H9 (cell line): ENCODE measurements around the gene NDUFA11. TPM values are rescaled to one million over a fixed set of nuclear protein-coding genes. Genes with fewer than 3 reads are reported as not detected.

Experiments
- DNase-seq: peaks from one replicate; pipeline ENCODE4 v3.0.0-alpha.2; 2017
- H2AFZ ChIP-seq: one replicate; pipeline ENCODE4 v1.6.1; 2013; ENCODE audit warnings: mild to moderate bottlenecking, low read length, control low read depth, moderate library complexity
- H2AK5ac ChIP-seq: 2 replicates; pipeline ENCODE4 v1.6.1; 2013; ENCODE audit warnings: low read length, control low read depth, mixed read lengths; ENCODE audit not compliant: insufficient read length
- H2BK120ac ChIP-seq: one replicate; pipeline ENCODE4 v1.6.1; 2013; ENCODE audit warnings: low read depth, mild to moderate bottlenecking, low read length, control low read depth, inconsistent platforms; ENCODE audit not compliant: poor library complexity, severe bottlenecking
- H2BK12ac ChIP-seq: 2 replicates; pipeline ENCODE4 v1.6.1; 2013; ENCODE audit warnings: low read length, control low read depth, mixed read lengths, low read depth; ENCODE audit not compliant: insufficient read length
- H2BK15ac ChIP-seq: 2 replicates; pipeline ENCODE4 v1.6.1; 2013; ENCODE audit warnings: low read depth, low read length, control low read depth
- H2BK20ac ChIP-seq: one replicate; pipeline ENCODE4 v1.6.1; 2013; ENCODE audit warnings: low read depth, mild to moderate bottlenecking, low read length, control low read depth, inconsistent platforms; ENCODE audit not compliant: poor library complexity, severe bottlenecking
- H2BK5ac ChIP-seq: 2 replicates; pipeline ENCODE4 v1.6.1; 2013; ENCODE audit warnings: low read length, control low read depth, mixed read lengths; ENCODE audit not compliant: insufficient read length
- H3K14ac ChIP-seq: 2 replicates; pipeline ENCODE4 v1.6.1; 2013; ENCODE audit warnings: low read length, control low read depth; ENCODE audit not compliant: insufficient read depth
- H3K18ac ChIP-seq: 2 replicates; pipeline ENCODE4 v1.6.1; 2013; ENCODE audit warnings: low read depth, mild to moderate bottlenecking, mixed read lengths, low read length, control low read depth; ENCODE audit not compliant: insufficient read length
- H3K23ac ChIP-seq: 2 replicates; pipeline ENCODE4 v1.6.1; 2013; ENCODE audit warnings: low read length, control low read depth, mixed read lengths, low read depth; ENCODE audit not compliant: insufficient read length
- H3K23me2 ChIP-seq: 2 replicates; pipeline ENCODE4 v1.6.1; 2013; ENCODE audit warnings: low read depth, mild to moderate bottlenecking, mixed read lengths, low read length, control low read depth; ENCODE audit not compliant: insufficient read length, poor library complexity, severe bottlenecking
- H3K27ac ChIP-seq: 2 replicates; pipeline ENCODE4 v1.5.1; 2013; ENCODE audit warnings: low read length, control low read depth, mixed read lengths, low read depth; ENCODE audit not compliant: insufficient read length
- H3K27me3 ChIP-seq: 2 replicates; pipeline ENCODE4 v1.6.1; 2013; ENCODE audit warnings: low read length, control low read depth, inconsistent platforms; ENCODE audit not compliant: insufficient read depth
- H3K4ac ChIP-seq: 2 replicates; pipeline ENCODE4 v1.6.1; 2013; ENCODE audit warnings: low read depth, mild to moderate bottlenecking, control low read depth, inconsistent platforms, low read length, moderate library complexity
- H3K4me1 ChIP-seq: 2 replicates; pipeline ENCODE4 v1.6.1; 2013; ENCODE audit warnings: low read length, control low read depth, inconsistent platforms; ENCODE audit not compliant: insufficient read depth
- H3K4me2 ChIP-seq: 2 replicates; pipeline ENCODE4 v1.6.1; 2013; ENCODE audit warnings: low read length, control low read depth, mixed read lengths; ENCODE audit not compliant: insufficient read length, insufficient read depth
- H3K56ac ChIP-seq: 2 replicates; pipeline ENCODE4 v1.6.1; 2013; ENCODE audit warnings: low read depth, mild to moderate bottlenecking, mixed read lengths, low read length, control low read depth; ENCODE audit not compliant: insufficient read length
- H3K79me1 ChIP-seq: 2 replicates; pipeline ENCODE4 v1.6.1; 2013; ENCODE audit warnings: low read depth, mild to moderate bottlenecking, moderate library complexity, low read length, control low read depth, inconsistent platforms; ENCODE audit not compliant: insufficient read depth, poor library complexity, severe bottlenecking
- H3K79me2 ChIP-seq: 2 replicates; pipeline ENCODE4 v1.6.1; 2013; ENCODE audit warnings: low read length, control low read depth, inconsistent platforms; ENCODE audit not compliant: insufficient read depth
- H3K9ac ChIP-seq: 2 replicates; pipeline ENCODE4 v1.6.1; 2013; ENCODE audit warnings: low read length, control low read depth, mixed read lengths; ENCODE audit not compliant: insufficient read length; ENCODE audit errors: extremely low read depth
- H3K9me3 ChIP-seq: one replicate; pipeline ENCODE4 v1.6.1; 2013; ENCODE audit warnings: low read depth, low read length, inconsistent platforms; ENCODE audit not compliant: control insufficient read depth
- H3T11ph ChIP-seq: one replicate; pipeline ENCODE4 v1.6.1; 2013; ENCODE audit warnings: mild to moderate bottlenecking, low read length, control low read depth, inconsistent platforms
- H4K20me1 ChIP-seq: one replicate; pipeline ENCODE4 v1.6.1; 2013; ENCODE audit not compliant: control insufficient read depth, insufficient read length, insufficient read depth
- H4K5ac ChIP-seq: 2 replicates; pipeline ENCODE4 v1.6.1; 2013; ENCODE audit warnings: low read depth, mild to moderate bottlenecking, mixed read lengths, low read length, control low read depth; ENCODE audit not compliant: insufficient read length
- H4K8ac ChIP-seq: replicated peaks from 2 replicates; pipeline ENCODE4 v1.6.1; 2013; ENCODE audit warnings: low read length, control low read depth, mixed read lengths, low read depth; ENCODE audit not compliant: insufficient read length
- H4K91ac ChIP-seq: 2 replicates; pipeline ENCODE4 v1.6.1; 2013; ENCODE audit warnings: low read depth, mild to moderate bottlenecking, moderate library complexity, mixed read lengths, low read length, control low read depth; ENCODE audit not compliant: insufficient read length
- H3K27ac Mint-ChIP-seq, 3 experiments: 2 replicates in 2 of 3; 3 replicates in 1 of 3; pipeline ENCODE4 v1.8.0; 2020 to 2021; ENCODE audit warnings: mixed read lengths in 3 of 3, mild to moderate bottlenecking in 1 of 3, moderate library complexity in 1 of 3
- H3K27me3 Mint-ChIP-seq: 2 replicates; pipeline ENCODE4 v1.8.0; 2021; ENCODE audit warnings: low read depth, mild to moderate bottlenecking, moderate library complexity, mixed read lengths
- H3K36me3 Mint-ChIP-seq, 3 experiments: 2 replicates in 2 of 3; 3 replicates in 1 of 3; pipeline ENCODE4 v1.8.0; 2020 to 2021; ENCODE audit warnings: low read depth in 3 of 3, mixed read lengths in 3 of 3; ENCODE audit not compliant: insufficient read depth in 1 of 3
- H3K4me1 Mint-ChIP-seq, 2 experiments: 2 replicates each; pipeline ENCODE4 v1.8.0; 2020; ENCODE audit warnings: mixed read lengths in 2 of 2
- H3K4me3 Mint-ChIP-seq, 2 experiments: 2 replicates in 1 of 2; 3 replicates in 1 of 2; pipeline ENCODE4 v1.8.0; 2020 to 2021; ENCODE audit warnings: mild to moderate bottlenecking in 2 of 2, mixed read lengths in 2 of 2, moderate library complexity in 1 of 2
- H3K9me3 Mint-ChIP-seq, 2 experiments: 2 replicates in 1 of 2; 3 replicates in 1 of 2; pipeline ENCODE4 v1.8.0; 2020; ENCODE audit warnings: mild to moderate bottlenecking in 2 of 2, mixed read lengths in 2 of 2, moderate library complexity in 1 of 2
- WGBS: extraction: QIAGEN DNeasy Blood & Tissue Kit; methylation state at CpG from one replicate; pipeline ENCODE4 v1.1.7; 2013; ENCODE audit warnings: missing lambda C conversion rate, low lambda C conversion rate, mixed read lengths; ENCODE audit not compliant: insufficient read length; ENCODE audit errors: extremely low coverage; 5-methylcytosine and 5-hydroxymethylcytosine counted together
- total RNA-seq: library from RNA; stranded (reverse); gene quantifications from 2 replicates; pipeline ENCODE4 v1.2.1, GENCODE V29; 2021
- TF ChIP-seq, protein P1 (sequence below): fragments of 200-600 bp; sonication (generic); conservative IDR thresholded peaks from 3 replicates; pipeline ENCODE4 v1.8.0; 2021; ENCODE audit warnings: antibody characterized with exemption, mild to moderate bottlenecking

NDUFA11 gene
- total RNA-seq, 1 experiment from 2014 or later: 282 TPM

DNA sequence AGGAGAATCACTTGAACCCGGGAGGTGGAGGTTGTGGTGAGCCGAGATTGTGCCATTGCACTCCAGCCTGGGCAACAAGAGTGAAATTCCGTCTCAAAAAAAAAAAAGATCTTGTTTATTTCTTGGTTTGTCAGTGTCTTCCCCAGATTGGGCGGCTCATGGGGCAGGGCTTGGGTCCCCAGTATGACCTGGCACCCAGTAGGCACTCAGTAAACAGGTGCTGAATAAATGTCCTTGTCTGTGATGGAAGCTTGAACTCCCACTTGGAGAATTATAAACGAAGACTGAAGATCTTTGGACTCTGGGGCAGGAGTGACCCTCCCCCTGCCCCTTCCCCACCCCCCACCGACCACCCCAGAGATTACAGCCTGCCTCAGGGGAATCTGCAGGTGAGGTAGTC is 23.4 kb downstream of the NDUFA11 start:
- H4K20me1 ChIP-seq: no peaks in the 10 kb centered on the region
- no peak overlapping the region for H4K91ac ChIP-seq
- no peak overlapping the region for H2BK15ac ChIP-seq
- DNase-seq: no peak
- H3K9ac ChIP-seq: no peak overlapping the region
- no peaks in the 10 kb centered on the region for H3K79me2 ChIP-seq
- Mint-ChIP-seq H3K27me3 (peaks cover 29% of the 10 kb centered on the region), H3K27ac (no peak overlapping the region), H3K36me3 (no peaks in the 10 kb centered on the region), H3K9me3 (no peaks in the 10 kb centered on the region; a peak in 1 of 5 replicates), H3K4me3 (no peak overlapping the region; a peak in 1 of 5 replicates), H3K4me1 (peaks cover 13 to 30% of the 10 kb centered on the region in 2 experiments)
- H3K14ac ChIP-seq: no peak overlapping the region
- H2BK5ac ChIP-seq: no peak overlapping the region
- H3K9me3 ChIP-seq: no peaks in the 10 kb centered on the region
- H3K4ac ChIP-seq: no peak overlapping the region
- H2BK120ac ChIP-seq: no peak overlapping the region
- H3K4me2 ChIP-seq: no peak overlapping the region
- H2AFZ ChIP-seq: no peak overlapping the region
- WGBS: no CpG with 5 or more reads among the region's 6 CpGs
- H3K23me2 ChIP-seq: no peaks in the 10 kb centered on the region
- TF ChIP-seq, protein P1, sequence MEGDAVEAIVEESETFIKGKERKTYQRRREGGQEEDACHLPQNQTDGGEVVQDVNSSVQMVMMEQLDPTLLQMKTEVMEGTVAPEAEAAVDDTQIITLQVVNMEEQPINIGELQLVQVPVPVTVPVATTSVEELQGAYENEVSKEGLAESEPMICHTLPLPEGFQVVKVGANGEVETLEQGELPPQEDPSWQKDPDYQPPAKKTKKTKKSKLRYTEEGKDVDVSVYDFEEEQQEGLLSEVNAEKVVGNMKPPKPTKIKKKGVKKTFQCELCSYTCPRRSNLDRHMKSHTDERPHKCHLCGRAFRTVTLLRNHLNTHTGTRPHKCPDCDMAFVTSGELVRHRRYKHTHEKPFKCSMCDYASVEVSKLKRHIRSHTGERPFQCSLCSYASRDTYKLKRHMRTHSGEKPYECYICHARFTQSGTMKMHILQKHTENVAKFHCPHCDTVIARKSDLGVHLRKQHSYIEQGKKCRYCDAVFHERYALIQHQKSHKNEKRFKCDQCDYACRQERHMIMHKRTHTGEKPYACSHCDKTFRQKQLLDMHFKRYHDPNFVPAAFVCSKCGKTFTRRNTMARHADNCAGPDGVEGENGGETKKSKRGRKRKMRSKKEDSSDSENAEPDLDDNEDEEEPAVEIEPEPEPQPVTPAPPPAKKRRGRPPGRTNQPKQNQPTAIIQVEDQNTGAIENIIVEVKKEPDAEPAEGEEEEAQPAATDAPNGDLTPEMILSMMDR: no peak
- no peak overlapping the region for H3T11ph ChIP-seq
- H4K5ac ChIP-seq: no peak overlapping the region
- no peak overlapping the region for H2BK20ac ChIP-seq
- no peak overlapping the region for H3K18ac ChIP-seq
- H3K4me1 ChIP-seq: no peaks in the 10 kb centered on the region
- no peak overlapping the region for H3K23ac ChIP-seq
- H3K27me3 ChIP-seq: no peaks in the 10 kb centered on the region
- H3K27ac ChIP-seq: no peak overlapping the region
- H3K79me1 ChIP-seq: no peaks in the 10 kb centered on the region
- no peak overlapping the region for H4K8ac ChIP-seq
- H3K56ac ChIP-seq: no peak overlapping the region
- no peak overlapping the region for H2BK12ac ChIP-seq
- H2AK5ac ChIP-seq: no peak overlapping the region
